CD4-positive, alpha-beta T cell (primary cell): Measurements from ENCODE around the gene PLEKHA5. TPM values are rescaled to one million over a fixed set of nuclear protein-coding genes. Genes with fewer than 3 reads are reported as not detected.

Experiments used
- ATAC-seq: fragments of 200-7000 bp; cut with Tn5 transposase; one replicate; pipeline ENCODE4 v1.10.0; 2022; ENCODE audit warnings: mild to moderate bottlenecking; ENCODE audit not compliant: poor library complexity
- CTCF ChIA-PET: fragments of 350-600 bp; sonication (Branson Sonifier 250); formaldehyde crosslinking; loops from one replicate; lab custom pipeline; 2021; ENCODE audit warnings: antibody characterized with exemption, inconsistent platforms; lab: Charles Lee
- POLR2A ChIA-PET: fragments of 350-600 bp; sonication (Branson Sonifier 250); formaldehyde crosslinking; loops from one replicate; lab custom pipeline; 2021; ENCODE audit warnings: antibody characterized with exemption, inconsistent platforms; lab: Charles Lee
- DNase-seq, 14 experiments: peaks; one replicate each; pipeline ENCODE4 v3.0.0-alpha.2; 2013 to 2020; ENCODE audit warnings: mixed read lengths in 2 of 14
- H3K27ac ChIP-seq, 2 donors: one replicate each; pipeline versions ENCODE4 v1.5.1 to v1.7.0; 2013; ENCODE audit warnings: low read length in 2 of 2, low read depth in 1 of 2, mild to moderate bottlenecking in 1 of 2
- H3K27me3 ChIP-seq, 2 experiments: 1 replicate in 1 of 2; 2 replicates in 1 of 2; pipeline versions ENCODE4 v1.6.1 to v1.7.0; 2013; ENCODE audit warnings: low read length in 2 of 2, control low read depth in 1 of 2, mild to moderate bottlenecking in 1 of 2, moderate library complexity in 1 of 2; ENCODE audit not compliant: insufficient read depth in 2 of 2, control insufficient read depth in 1 of 2
- H3K36me3 ChIP-seq: one replicate; pipeline ENCODE4 v1.6.1; 2013; ENCODE audit warnings: low read length, control low read depth; ENCODE audit not compliant: insufficient read depth
- H3K4me1 ChIP-seq: one replicate; pipeline ENCODE4 v1.6.1; 2013; ENCODE audit warnings: low read length, control low read depth; ENCODE audit not compliant: insufficient read depth
- H3K4me3 ChIP-seq: one replicate; pipeline ENCODE4 v1.5.1; 2013; ENCODE audit warnings: mild to moderate bottlenecking, low read length, moderate library complexity
- H3K9me3 ChIP-seq, 2 experiments: 1 replicate in 1 of 2; 2 replicates in 1 of 2; pipeline versions ENCODE4 v1.6.1 to v1.7.0; 2013; ENCODE audit warnings: low read length in 2 of 2, mild to moderate bottlenecking in 2 of 2, control low read depth in 1 of 2, moderate library complexity in 1 of 2; ENCODE audit not compliant: control insufficient read depth in 1 of 2, insufficient read depth in 1 of 2
- H3K27ac Mint-ChIP-seq: one replicate; pipeline ENCODE4 v1.8.0; 2020; ENCODE audit warnings: mixed read lengths
- H3K27me3 Mint-ChIP-seq: one replicate; pipeline ENCODE4 v1.8.0; 2021; ENCODE audit warnings: mixed read lengths
- H3K36me3 Mint-ChIP-seq: one replicate; pipeline ENCODE4 v1.8.0; 2021; ENCODE audit warnings: low read depth, mixed read lengths
- H3K4me1 Mint-ChIP-seq: one replicate; pipeline ENCODE4 v1.8.0; 2021; ENCODE audit warnings: low read depth, mixed read lengths
- H3K4me3 Mint-ChIP-seq: one replicate; pipeline ENCODE4 v1.8.0; 2020; ENCODE audit warnings: mild to moderate bottlenecking, mixed read lengths
- H3K9me3 Mint-ChIP-seq: one replicate; pipeline ENCODE4 v1.8.0; 2020; ENCODE audit warnings: mixed read lengths
- intact Hi-C, 2 experiments: fragments of 100-400 bp; cut with DNase I in 1 of 2; cut with micrococcal nuclease in 1 of 2; formaldehyde crosslinking; loops; one replicate each; pipeline versions ENCODE4 v1.15.1 to v1.9.0; 2023 to 2025; cut with DNase I, micrococcal nuclease
- total RNA-seq, 174 experiments: library from RNA in 2 of 174; stranded (reverse) in 2 of 174; gene quantifications; one replicate each; pipeline ENCODE4 v1.2.3 and lab custom pipeline; 2021 to 2026
- TF ChIP-seq, protein P1 (sequence below): fragments of 200-600 bp; IDR thresholded peaks from one replicate; pipeline ENCODE4 v1.8.0; 2022; ENCODE audit warnings: antibody characterized with exemption, mild to moderate bottlenecking

Gene PLEKHA5
- total RNA-seq, 2 experiments from 2014 or later, result 4.5 to 5.4 TPM

DNA sequence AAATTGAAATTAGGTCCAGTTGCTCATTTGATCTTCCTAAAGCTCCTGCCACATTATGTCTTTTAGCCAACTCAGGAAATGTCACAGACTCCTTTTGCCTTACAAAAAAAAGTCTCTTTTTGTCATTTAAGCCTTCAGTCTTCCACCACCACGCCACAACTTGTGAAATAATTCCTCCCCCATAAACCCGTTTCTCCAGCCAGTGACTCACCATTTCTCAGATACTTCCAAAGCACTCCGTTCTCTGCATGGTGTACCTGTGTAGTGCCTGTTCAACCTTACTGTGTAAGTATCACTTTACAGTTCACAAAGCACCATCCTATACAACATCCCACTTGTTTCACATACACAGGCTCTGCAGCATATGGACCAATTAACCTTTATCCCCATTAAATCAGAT is 170.2 kb downstream of the PLEKHA5 start:
- intact Hi-C loops, result loop anchor here in 1 of 2 experiments (10.0 kb wide), 1 partner anchor 115 kb away; no protein-coding TSS in a partner anchor
- Mint-ChIP-seq H3K4me3 (no peak overlapping the region), H3K27me3 (no peaks in the 10 kb centered on the region), H3K4me1 (no peaks in the 10 kb centered on the region), H3K9me3 (no peaks in the 10 kb centered on the region), H3K36me3 (no peaks in the 10 kb centered on the region), H3K27ac (no peak overlapping the region)
- DNase-seq (no peak), ATAC-seq (no peak)
- TF ChIP-seq, protein P1, sequence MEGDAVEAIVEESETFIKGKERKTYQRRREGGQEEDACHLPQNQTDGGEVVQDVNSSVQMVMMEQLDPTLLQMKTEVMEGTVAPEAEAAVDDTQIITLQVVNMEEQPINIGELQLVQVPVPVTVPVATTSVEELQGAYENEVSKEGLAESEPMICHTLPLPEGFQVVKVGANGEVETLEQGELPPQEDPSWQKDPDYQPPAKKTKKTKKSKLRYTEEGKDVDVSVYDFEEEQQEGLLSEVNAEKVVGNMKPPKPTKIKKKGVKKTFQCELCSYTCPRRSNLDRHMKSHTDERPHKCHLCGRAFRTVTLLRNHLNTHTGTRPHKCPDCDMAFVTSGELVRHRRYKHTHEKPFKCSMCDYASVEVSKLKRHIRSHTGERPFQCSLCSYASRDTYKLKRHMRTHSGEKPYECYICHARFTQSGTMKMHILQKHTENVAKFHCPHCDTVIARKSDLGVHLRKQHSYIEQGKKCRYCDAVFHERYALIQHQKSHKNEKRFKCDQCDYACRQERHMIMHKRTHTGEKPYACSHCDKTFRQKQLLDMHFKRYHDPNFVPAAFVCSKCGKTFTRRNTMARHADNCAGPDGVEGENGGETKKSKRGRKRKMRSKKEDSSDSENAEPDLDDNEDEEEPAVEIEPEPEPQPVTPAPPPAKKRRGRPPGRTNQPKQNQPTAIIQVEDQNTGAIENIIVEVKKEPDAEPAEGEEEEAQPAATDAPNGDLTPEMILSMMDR, result no peak
- Histone ChIP-seq H3K36me3 (no peaks in the 10 kb centered on the region), H3K9me3 (no peaks in the 10 kb centered on the region), H3K27me3 (no peaks in the 10 kb centered on the region), H3K4me1 (no peaks in the 10 kb centered on the region), H3K4me3 (no peak overlapping the region), H3K27ac (no peak overlapping the region)
- CTCF ChIA-PET, result no interaction called here
- POLR2A ChIA-PET, result no interaction called here

DNA sequence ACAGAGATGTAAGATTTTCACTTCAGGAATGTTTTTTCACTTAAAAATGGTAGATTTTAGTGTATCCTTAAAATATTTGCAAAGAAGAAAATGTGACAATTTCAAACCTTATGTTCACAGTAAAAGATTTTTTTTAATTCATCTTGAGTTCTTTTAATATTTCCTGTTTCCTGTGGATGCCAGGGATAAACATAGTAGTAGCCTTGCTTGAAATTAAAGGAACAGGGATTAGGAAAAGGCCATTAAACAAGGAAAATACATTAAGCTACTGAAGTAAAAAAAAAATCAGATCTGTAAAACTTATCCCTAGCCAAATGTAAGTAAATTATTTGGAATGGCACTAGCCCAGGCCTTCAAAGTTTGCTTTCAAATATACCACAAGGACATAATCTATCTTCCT is 171.7 kb downstream of the PLEKHA5 start:
- CTCF ChIA-PET, result interaction anchor here (1.3 kb wide), 1 partner anchor 19 kb away, joined by 3 read pairs; no protein-coding TSS in a partner anchor
- DNase-seq (no peak), ATAC-seq (no peak)
- H3K27me3 Mint-ChIP-seq, result no peaks in the 10 kb centered on the region
- no peaks in the 10 kb centered on the region for H3K36me3 Mint-ChIP-seq
- Histone ChIP-seq H3K27ac (no peak overlapping the region), H3K4me1 (no peaks in the 10 kb centered on the region), H3K4me3 (no peak overlapping the region), H3K27me3 (no peaks in the 10 kb centered on the region), H3K9me3 (peaks cover 0 to 2% of the 10 kb centered on the region in 2 experiments), H3K36me3 (no peaks in the 10 kb centered on the region)
- H3K27ac Mint-ChIP-seq, result no peak overlapping the region
- no peaks in the 10 kb centered on the region for H3K9me3 Mint-ChIP-seq
- no peaks in the 10 kb centered on the region for H3K4me1 Mint-ChIP-seq
- POLR2A ChIA-PET, result no interaction called here
- H3K4me3 Mint-ChIP-seq, result no peak overlapping the region
- TF ChIP-seq, protein P1, result no peak
- intact Hi-C loops, result no loop called here

DNA sequence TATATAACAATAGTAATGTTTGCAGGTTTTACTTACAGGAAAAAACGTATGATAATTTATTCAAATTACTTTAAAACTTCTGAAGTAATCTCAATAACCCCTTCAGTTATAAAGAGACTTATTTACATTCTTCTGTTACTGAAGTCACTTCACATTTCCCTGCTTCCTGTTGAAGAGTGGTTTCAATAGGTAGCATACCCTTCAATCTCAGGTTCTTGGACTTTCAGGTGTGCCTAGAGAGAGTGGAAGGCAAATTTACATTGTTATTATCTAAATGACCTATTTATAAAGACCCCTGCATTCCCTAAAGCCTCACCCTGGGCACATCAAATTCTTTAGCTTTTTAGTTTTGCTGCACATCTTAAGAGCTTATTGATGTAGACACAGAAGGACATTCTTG is 172.2 kb downstream of the PLEKHA5 start:
- no peak for DNase-seq
- Histone ChIP-seq H3K36me3 (no peaks in the 10 kb centered on the region), H3K4me1 (no peaks in the 10 kb centered on the region), H3K27ac (no peak overlapping the region), H3K4me3 (no peak overlapping the region), H3K27me3 (no peaks in the 10 kb centered on the region), H3K9me3 (peaks cover 0 to 6% of the 10 kb centered on the region in 2 experiments)
- no peak overlapping the region for H3K27ac Mint-ChIP-seq
- CTCF ChIA-PET, result interaction anchor here (1.3 kb wide), 1 partner anchor 18 kb away, joined by 3 read pairs; no protein-coding TSS in a partner anchor
- H3K4me1 Mint-ChIP-seq, result no peaks in the 10 kb centered on the region
- intact Hi-C loops, result no loop called here
- H3K36me3 Mint-ChIP-seq, result no peaks in the 10 kb centered on the region
- no peak overlapping the region for H3K4me3 Mint-ChIP-seq
- POLR2A ChIA-PET, result no interaction called here
- no peaks in the 10 kb centered on the region for H3K9me3 Mint-ChIP-seq
- no peaks in the 10 kb centered on the region for H3K27me3 Mint-ChIP-seq
- no peak for ATAC-seq
- TF ChIP-seq, protein P1, result no peak
